PFSK-1 (cell line): ENCODE results near the gene DOLPP1.

ENCODE experiments used
- FOXP2 ChIP-seq: optimal IDR thresholded peaks from 2 replicates; pipeline ENCODE3; 2011; ENCODE audit warnings: borderline replicate concordance, control low read depth, inconsistent platforms; ENCODE audit not compliant: insufficient read depth; ENCODE audit errors: extremely low read length, extremely low read depth
- POLR2AphosphoS5 ChIP-seq: IDR thresholded peaks from 2 replicates; pipeline ENCODE4 v1.6.1; 2012; ENCODE audit warnings: low read depth, mild to moderate bottlenecking, control low read depth, low read length, moderate library complexity
- SIN3A ChIP-seq: IDR thresholded peaks from 2 replicates; pipeline ENCODE4 v1.6.1; 2012; ENCODE audit warnings: mild to moderate bottlenecking, low read length, moderate library complexity, borderline replicate concordance; ENCODE audit not compliant: insufficient read depth
- TAF1 ChIP-seq: IDR thresholded peaks from 2 replicates; pipeline ENCODE4 v1.6.1; 2012; ENCODE audit warnings: low read length, control low read depth, borderline replicate concordance; ENCODE audit not compliant: insufficient read depth
- TF ChIP-seq, protein P1 (sequence below), 2 experiments: IDR thresholded peaks; 2 replicates each; pipeline versions ENCODE4 v1.6.1 to v1.8.0; 2011 to 2012; ENCODE audit warnings: low read depth in 2 of 2, low read length in 2 of 2, control low read depth in 1 of 2, inconsistent platforms in 1 of 2, mild to moderate bottlenecking in 1 of 2, moderate library complexity in 1 of 2; ENCODE audit not compliant: insufficient read depth in 1 of 2

The DOLPP1 gene

GRCh38 chr9:129136446-129137035 is 55.6 kb downstream of the DOLPP1 start:
- TF ChIP-seq, protein P1, sequence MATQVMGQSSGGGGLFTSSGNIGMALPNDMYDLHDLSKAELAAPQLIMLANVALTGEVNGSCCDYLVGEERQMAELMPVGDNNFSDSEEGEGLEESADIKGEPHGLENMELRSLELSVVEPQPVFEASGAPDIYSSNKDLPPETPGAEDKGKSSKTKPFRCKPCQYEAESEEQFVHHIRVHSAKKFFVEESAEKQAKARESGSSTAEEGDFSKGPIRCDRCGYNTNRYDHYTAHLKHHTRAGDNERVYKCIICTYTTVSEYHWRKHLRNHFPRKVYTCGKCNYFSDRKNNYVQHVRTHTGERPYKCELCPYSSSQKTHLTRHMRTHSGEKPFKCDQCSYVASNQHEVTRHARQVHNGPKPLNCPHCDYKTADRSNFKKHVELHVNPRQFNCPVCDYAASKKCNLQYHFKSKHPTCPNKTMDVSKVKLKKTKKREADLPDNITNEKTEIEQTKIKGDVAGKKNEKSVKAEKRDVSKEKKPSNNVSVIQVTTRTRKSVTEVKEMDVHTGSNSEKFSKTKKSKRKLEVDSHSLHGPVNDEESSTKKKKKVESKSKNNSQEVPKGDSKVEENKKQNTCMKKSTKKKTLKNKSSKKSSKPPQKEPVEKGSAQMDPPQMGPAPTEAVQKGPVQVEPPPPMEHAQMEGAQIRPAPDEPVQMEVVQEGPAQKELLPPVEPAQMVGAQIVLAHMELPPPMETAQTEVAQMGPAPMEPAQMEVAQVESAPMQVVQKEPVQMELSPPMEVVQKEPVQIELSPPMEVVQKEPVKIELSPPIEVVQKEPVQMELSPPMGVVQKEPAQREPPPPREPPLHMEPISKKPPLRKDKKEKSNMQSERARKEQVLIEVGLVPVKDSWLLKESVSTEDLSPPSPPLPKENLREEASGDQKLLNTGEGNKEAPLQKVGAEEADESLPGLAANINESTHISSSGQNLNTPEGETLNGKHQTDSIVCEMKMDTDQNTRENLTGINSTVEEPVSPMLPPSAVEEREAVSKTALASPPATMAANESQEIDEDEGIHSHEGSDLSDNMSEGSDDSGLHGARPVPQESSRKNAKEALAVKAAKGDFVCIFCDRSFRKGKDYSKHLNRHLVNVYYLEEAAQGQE (IDR thresholded peaks at IDR 0.05; ENCODE audit: insufficient read depth in 1 of 2, low read depth in 2 of 2, low read length in 2 of 2): no peak
- TF ChIP-seq TAF1: no peak
- TF ChIP-seq POLR2AphosphoS5: no peak

- no peak for TF ChIP-seq FOXP2
- TF ChIP-seq, protein P1 (IDR thresholded peaks at IDR 0.05; ENCODE audit: insufficient read depth in 1 of 2, low read depth in 2 of 2, low read length in 2 of 2): no peak
- no peak for TF ChIP-seq POLR2AphosphoS5
These were observed 56.6 kb downstream of the DOLPP1 start for GRCh38 chr9:129137292-129138143.

DNA sequence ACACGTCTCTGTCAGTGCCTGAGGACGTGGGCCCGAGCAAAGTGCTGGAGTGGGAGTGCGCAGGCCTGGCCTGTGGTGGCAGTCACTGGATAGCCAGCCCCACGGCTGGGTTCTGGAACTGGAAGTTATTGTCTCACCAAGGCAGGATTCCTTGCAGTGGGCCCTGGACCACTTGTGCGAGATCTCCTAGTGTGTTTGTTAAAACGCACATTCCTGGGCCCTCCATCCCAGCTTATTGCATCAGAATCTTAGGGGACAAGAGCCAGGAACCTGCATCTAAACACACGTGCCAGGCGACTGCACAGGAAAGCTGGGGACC is 57.2 kb downstream of the DOLPP1 start:
- TF ChIP-seq, protein P1 (IDR thresholded peaks at IDR 0.05; ENCODE audit: insufficient read depth in 1 of 2, low read depth in 2 of 2, low read length in 2 of 2): no peak
- TF ChIP-seq FOXP2 (no peak), TAF1 (no peak), SIN3A (no peak), POLR2AphosphoS5 (no peak)

GRCh38 chr9:129138476-129139232 is 57.7 kb downstream of the DOLPP1 start:
- TF ChIP-seq POLR2AphosphoS5: no peak
- TF ChIP-seq FOXP2: no peak
- TF ChIP-seq TAF1: no peak
- TF ChIP-seq SIN3A: no peak
- TF ChIP-seq, protein P1 (IDR thresholded peaks at IDR 0.05; ENCODE audit: insufficient read depth in 1 of 2, low read depth in 2 of 2, low read length in 2 of 2): no peak
